HG03025 (cell line): ENCODE data around the gene KRT83.
"Not testable (repeated sequence)": the region's sequence is repeated elsewhere in the genome, so short reads cannot be mapped to it uniquely, and the experiment has no call there.

ENCODE experiments used
- ATAC-seq: cut with Tn5 transposase; IDR thresholded peaks from one replicate; pipeline ENCODE4 v1.9.1; 2021; ENCODE audit warnings: mild to moderate bottlenecking, moderate library complexity; ENCODE audit not compliant: unreplicated experiment, low FRiP score

The KRT83 gene

GRCh38 chr12:52354200-52354599 lies 33.0 kb upstream of the KRT83 start:
- ATAC-seq = no peak

GRCh38 chr12:52353766-52354165 lies 32.6 kb upstream of the KRT83 start:
- ATAC-seq = no peak

- ATAC-seq = no peak
Measured at GRCh38 chr12:52352951-52353350, 31.8 kb upstream of the KRT83 start.

- no peak for ATAC-seq
Measured at GRCh38 chr12:52351196-52352059, 30.2 kb upstream of the KRT83 start.

- no peak for ATAC-seq
Measured at GRCh38 chr12:52350786-52351185, 29.6 kb upstream of the KRT83 start.

GRCh38 chr12:52350021-52350620 lies 28.9 kb upstream of the KRT83 start:
- ATAC-seq = no peak

GRCh38 chr12:52349196-52349595 lies 28.0 kb upstream of the KRT83 start:
- ATAC-seq = no peak

- no peak for ATAC-seq
Measured at GRCh38 chr12:52347551-52348510, 26.6 kb upstream of the KRT83 start.

- ATAC-seq = no peak
Measured at GRCh38 chr12:52347016-52347415, 25.8 kb upstream of the KRT83 start.

GRCh38 chr12:52346593-52346992 lies 25.4 kb upstream of the KRT83 start:
- no peak for ATAC-seq

- not testable (repeated sequence) for ATAC-seq
Measured at GRCh38 chr12:52345041-52345440, 23.8 kb upstream of the KRT83 start.

- no peak for ATAC-seq
Measured at GRCh38 chr12:52344111-52344510, 22.9 kb upstream of the KRT83 start.

- no peak for ATAC-seq
Measured at GRCh38 chr12:52343550-52343949, 22.4 kb upstream of the KRT83 start.

GRCh38 chr12:52342781-52343490 lies 21.7 kb upstream of the KRT83 start:
- ATAC-seq = no peak

- no peak for ATAC-seq
Measured at GRCh38 chr12:52341066-52341580, 19.9 kb upstream of the KRT83 start.

- ATAC-seq = no peak
Measured at GRCh38 chr12:52338241-52338960, 17.2 kb upstream of the KRT83 start.

GRCh38 chr12:52337054-52337453 lies 15.9 kb upstream of the KRT83 start:
- no peak for ATAC-seq

- no peak for ATAC-seq
Measured at GRCh38 chr12:52336641-52337040, 15.4 kb upstream of the KRT83 start.

- ATAC-seq = no peak
Measured at GRCh38 chr12:52335598-52336262, 14.5 kb upstream of the KRT83 start.
